ENCODE measurements around the gene TPRA1.
"Not testable (repeated sequence)": the region's sequence is repeated elsewhere in the genome, so short reads cannot be mapped to it uniquely, and the experiment has no call there.

- not testable (repeated sequence) for TF ChIP-seq POLR2AphosphoS5 (IDR thresholded peaks at IDR 0.05; ENCODE audit: low read depth, low read length); PAX5 (IDR thresholded peaks at IDR 0.05; ENCODE audit: insufficient read depth, low read length, severe bottlenecking); POLR2A (IDR thresholded peaks at IDR 0.05; ENCODE audit: low read depth, low read length)
These were observed 59.7 kb downstream of the TPRA1 start for GRCh38 chr3:127530863-127531262.

Data from GM12891 (cell line).